Dermis blood vessel endothelial cell (primary cell): ENCODE data around the gene INPP5J. TPM values are rescaled to one million over a fixed set of nuclear protein-coding genes. Genes with fewer than 3 reads are reported as not detected.
A peak's percentile ranks its signal among the peaks of the same experiment; 100 is the strongest.
"Not testable (repeated sequence)": the region's sequence is repeated elsewhere in the genome, so short reads cannot be mapped to it uniquely, and the experiment has no call there.

Experiments
- DNase-seq: peaks from one replicate; pipeline ENCODE4 v3.0.0; 2010
- total RNA-seq: library from RNA; depleted of rRNA; stranded (reverse); fragments of >200 nt; gene quantifications from 2 replicates; pipeline ENCODE4 v1.2.3, GENCODE V29; 2014

The INPP5J gene
- total RNA-seq, 1 donor from 2014 or later, result not detected

- no peak for DNase-seq
Observed at GRCh38 chr22:31151872-31152271, 29.1 kb downstream of the INPP5J start.

GRCh38 chr22:31153357-31153756, 30.6 kb downstream of the INPP5J start:
- DNase-seq, result no peak

- DNase-seq, result no peak
Observed at GRCh38 chr22:31154975-31155374, 32.2 kb downstream of the INPP5J start.

- DNase-seq, result peak; percentile 64
Observed at GRCh38 chr22:31155422-31155821, 32.7 kb downstream of the INPP5J start.

- peak; percentile 51 for DNase-seq
Observed at GRCh38 chr22:31160328-31160978, 37.7 kb downstream of the INPP5J start.

- no peak for DNase-seq
Observed at GRCh38 chr22:31161386-31161785, 38.6 kb downstream of the INPP5J start.

- no peak for DNase-seq
Observed at GRCh38 chr22:31162015-31162765, 39.4 kb downstream of the INPP5J start.

- no peak for DNase-seq
Observed at GRCh38 chr22:31170971-31171370, 48.2 kb downstream of the INPP5J start.

GRCh38 chr22:31171734-31172133, 49.0 kb downstream of the INPP5J start:
- not testable (repeated sequence) for DNase-seq

GRCh38 chr22:31173386-31174145, 50.8 kb downstream of the INPP5J start:
- peak; percentile 78 for DNase-seq

- DNase-seq, result no peak
Observed at GRCh38 chr22:31176923-31177322, 54.2 kb downstream of the INPP5J start.

- no peak for DNase-seq
Observed at GRCh38 chr22:31177420-31178162, 54.8 kb downstream of the INPP5J start.

GRCh38 chr22:31178859-31179258, 56.1 kb downstream of the INPP5J start:
- no peak for DNase-seq

- DNase-seq, result no peak
Observed at GRCh38 chr22:31179345-31179744, 56.6 kb downstream of the INPP5J start.

- DNase-seq, result no peak
Observed at GRCh38 chr22:31184015-31184414, 61.2 kb downstream of the INPP5J start.

Other genes with a start within 250 kb of the INPP5J start
- 16.5 and 28.1 TPM in 2 replicates for gene MORC2, start 154.2 kb upstream of the INPP5J start, total RNA-seq
- gene TUG1, start 153.7 kb upstream of the INPP5J start, total RNA-seq, result 45.8 and 66.9 TPM in 2 replicates
- gene SMTN, start 41.6 kb upstream of the INPP5J start, total RNA-seq, result 269 and 319 TPM in 2 replicates
- 18.7 and 33.7 TPM in 2 replicates for gene SELENOM, start 15.4 kb upstream of the INPP5J start, total RNA-seq
- gene PLA2G3, start 17.5 kb downstream of the INPP5J start, total RNA-seq, result not detected in 2 replicates
- 30.3 and 34.3 TPM in 2 replicates for gene RNF185, start 37.2 kb downstream of the INPP5J start, total RNA-seq
- 94.0 and 103 TPM in 2 replicates for gene LIMK2, start 89.3 kb downstream of the INPP5J start, total RNA-seq
- gene PIK3IP1, start 169.5 kb downstream of the INPP5J start, total RNA-seq, result 15.4 and 17.2 TPM in 2 replicates
- 17.0 and 20.3 TPM in 2 replicates for gene PATZ1, start 223.4 kb downstream of the INPP5J start, total RNA-seq